ENCODE results near the gene AGXT2. TPM values are rescaled to one million over a fixed set of nuclear protein-coding genes. Genes with fewer than 3 reads are reported as not detected.

Gene AGXT2
- total RNA-seq, 1 donor from 2014 or later: not detected

DNA sequence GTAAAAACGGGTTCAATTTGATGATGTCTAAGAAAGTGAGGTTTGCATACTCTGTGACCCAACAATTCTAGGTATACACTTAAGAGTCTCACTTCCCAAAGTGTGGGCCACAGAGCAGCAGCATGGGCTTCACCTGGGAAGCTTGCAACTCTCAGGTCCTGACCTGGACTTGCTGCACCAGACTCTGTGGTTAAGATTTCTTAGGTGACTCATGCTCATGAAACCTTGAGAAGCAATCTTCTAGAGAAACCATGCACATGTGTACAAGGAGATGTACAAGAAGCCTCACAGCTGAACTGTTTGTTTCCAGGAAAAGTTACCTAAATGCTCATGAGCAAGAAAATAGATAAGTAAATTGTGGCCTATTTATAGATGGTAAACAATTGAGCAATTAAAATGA, 88.4 kb downstream of the AGXT2 start:
- Mint-ChIP-seq H3K4me1 (no peaks in the 10 kb centered on the region), H3K4me3 (no peak overlapping the region), H3K27me3 (ENCODE audit: low read depth) (no peaks in the 10 kb centered on the region), H3K36me3 (peaks cover 14% of the 10 kb centered on the region), H3K9me3 (no peaks in the 10 kb centered on the region), H3K27ac (no peak overlapping the region)
- no peak for DNase-seq (ENCODE audit: low spot score in 2 of 2, unreplicated experiment in 2 of 2)
- TF ChIP-seq CTCF (IDR thresholded peaks at IDR 0.05; ENCODE audit: unreplicated experiment): no peak

DNA sequence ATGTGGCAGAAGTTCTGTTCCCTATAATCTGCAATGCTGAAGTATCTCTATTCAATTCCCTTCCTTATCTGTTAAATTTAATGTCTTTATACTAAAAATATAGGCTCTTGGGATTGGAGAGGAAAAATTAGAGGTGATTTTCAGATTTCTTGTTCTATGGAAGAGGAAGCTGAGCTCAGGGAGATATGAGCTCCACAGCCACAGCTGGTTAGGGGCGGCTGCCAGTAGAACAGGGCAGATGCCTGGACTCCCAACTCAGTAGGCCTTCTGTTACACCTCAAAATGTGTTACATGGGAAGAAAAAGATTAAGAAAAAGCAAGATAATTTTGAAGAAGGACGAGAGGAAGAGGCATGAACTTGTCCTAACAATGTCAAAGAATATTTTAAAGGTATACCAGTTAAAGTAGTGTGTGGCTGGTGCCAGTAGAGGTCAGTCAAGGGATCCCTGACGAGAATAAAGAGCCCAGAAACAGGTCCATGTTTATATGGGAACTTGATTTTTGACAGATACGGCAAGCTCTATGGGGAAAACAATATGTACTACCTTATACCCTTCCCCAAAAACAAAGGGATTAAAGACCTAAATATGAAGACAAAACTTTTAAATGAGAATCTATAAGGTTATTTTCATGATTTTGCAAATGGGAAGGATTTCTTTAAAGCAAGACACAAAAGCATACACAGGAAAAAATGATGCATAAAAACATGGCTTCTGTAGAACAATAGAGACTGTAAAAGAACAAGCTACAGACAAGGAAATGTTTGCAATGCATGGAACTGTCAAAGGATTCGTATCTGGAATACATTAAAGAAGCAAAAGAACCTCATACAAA, 89.7 kb downstream of the AGXT2 start:
- Mint-ChIP-seq H3K9me3 (no peaks in the 10 kb centered on the region), H3K4me3 (no peak overlapping the region), H3K27ac (no peak overlapping the region), H3K4me1 (no peaks in the 10 kb centered on the region), H3K27me3 (ENCODE audit: low read depth) (no peaks in the 10 kb centered on the region), H3K36me3 (peaks cover 19% of the 10 kb centered on the region)
- TF ChIP-seq CTCF (IDR thresholded peaks at IDR 0.05; ENCODE audit: unreplicated experiment): peak; percentile 13
- DNase-seq (ENCODE audit: low spot score in 2 of 2, unreplicated experiment in 2 of 2): no peak

GRCh38 chr5:34957321-34957720, 90.4 kb downstream of the AGXT2 start:
- H3K4me3 Mint-ChIP-seq: no peak overlapping the region
- H3K27me3 Mint-ChIP-seq (ENCODE audit: low read depth): no peaks in the 10 kb centered on the region
- DNase-seq (ENCODE audit: low spot score in 2 of 2, unreplicated experiment in 2 of 2): no peak
- no peaks in the 10 kb centered on the region for H3K4me1 Mint-ChIP-seq
- peaks cover 21% of the 10 kb centered on the region for H3K36me3 Mint-ChIP-seq
- TF ChIP-seq CTCF (IDR thresholded peaks at IDR 0.05; ENCODE audit: unreplicated experiment): no peak
- no peaks in the 10 kb centered on the region for H3K9me3 Mint-ChIP-seq
- no peak overlapping the region for H3K27ac Mint-ChIP-seq

Other genes with a start within 250 kb of the AGXT2 start
- gene TTC23L, start 208.8 kb downstream of the AGXT2 start, total RNA-seq: 2.4 to 2.7 TPM (median 2.6 TPM) in 3 replicates
- gene RAD1, start 132.4 kb downstream of the AGXT2 start, total RNA-seq: 22.9 to 24.4 TPM (median 23.9 TPM) in 3 replicates
- gene BRIX1, start 132.2 kb downstream of the AGXT2 start, total RNA-seq: 29.5 to 33.2 TPM (median 31.7 TPM) in 3 replicates
- 43.5 to 46.4 TPM (median 45.3 TPM) in 3 replicates for gene DNAJC21, start 118.4 kb downstream of the AGXT2 start, total RNA-seq
- gene PRLR, start 182.5 kb upstream of the AGXT2 start, total RNA-seq: 1.2 to 2.1 TPM (median 1.7 TPM) in 3 replicates

Measured in mesothelial cell of epicardium (in vitro differentiated cells).